GM21786 (cell line): Measurements from ENCODE around the gene SPATA2L.

Experiments used
- ATAC-seq: cut with Tn5 transposase; IDR thresholded peaks from one replicate; pipeline ENCODE4 v1.9.1; 2021; ENCODE audit not compliant: unreplicated experiment

Gene SPATA2L

GRCh38 chr16:89729293-89729692 lies 27.8 kb upstream of the SPATA2L start:
- no peak for ATAC-seq

- no peak for ATAC-seq
These were observed 26.1 kb upstream of the SPATA2L start for GRCh38 chr16:89727406-89728120.

GRCh38 chr16:89723279-89724250 lies 22.1 kb upstream of the SPATA2L start:
- no peak for ATAC-seq

- peak; percentile 32 for ATAC-seq
These were observed 21.1 kb upstream of the SPATA2L start for GRCh38 chr16:89722392-89723278.

- peak; percentile 22 for ATAC-seq
These were observed 20.3 kb upstream of the SPATA2L start for GRCh38 chr16:89721546-89722391.

GRCh38 chr16:89720813-89721545 lies 19.5 kb upstream of the SPATA2L start, which contains the start of the genes VPS9D1 and ZNF276:
VPS9D1 (minus strand) TSS chr16:89720898; CDS start chr16:89720861, 37 bp downstream.
ZNF276 (plus strand) TSS chr16:89721537; CDS start chr16:89721641, 104 bp downstream.
- ATAC-seq: peak; percentile 47

DNA sequence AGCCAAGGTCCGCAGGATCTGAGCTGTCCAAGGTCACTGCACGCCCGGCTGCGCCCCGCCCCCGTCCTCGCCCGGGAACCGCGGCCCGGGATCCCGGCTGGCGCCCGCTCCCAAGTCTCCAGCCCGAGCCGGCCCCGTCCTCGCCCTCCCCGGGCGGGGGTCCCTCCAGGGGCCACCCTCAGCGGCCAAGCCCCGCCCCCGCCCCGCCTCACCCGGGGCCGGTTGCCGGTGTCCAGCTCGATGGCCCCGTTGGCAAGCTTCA lies 19.0 kb upstream of the SPATA2L start:
- peak; percentile 15 for ATAC-seq

GRCh38 chr16:89717688-89718505 lies 16.4 kb upstream of the SPATA2L start:
- ATAC-seq: no peak

DNA sequence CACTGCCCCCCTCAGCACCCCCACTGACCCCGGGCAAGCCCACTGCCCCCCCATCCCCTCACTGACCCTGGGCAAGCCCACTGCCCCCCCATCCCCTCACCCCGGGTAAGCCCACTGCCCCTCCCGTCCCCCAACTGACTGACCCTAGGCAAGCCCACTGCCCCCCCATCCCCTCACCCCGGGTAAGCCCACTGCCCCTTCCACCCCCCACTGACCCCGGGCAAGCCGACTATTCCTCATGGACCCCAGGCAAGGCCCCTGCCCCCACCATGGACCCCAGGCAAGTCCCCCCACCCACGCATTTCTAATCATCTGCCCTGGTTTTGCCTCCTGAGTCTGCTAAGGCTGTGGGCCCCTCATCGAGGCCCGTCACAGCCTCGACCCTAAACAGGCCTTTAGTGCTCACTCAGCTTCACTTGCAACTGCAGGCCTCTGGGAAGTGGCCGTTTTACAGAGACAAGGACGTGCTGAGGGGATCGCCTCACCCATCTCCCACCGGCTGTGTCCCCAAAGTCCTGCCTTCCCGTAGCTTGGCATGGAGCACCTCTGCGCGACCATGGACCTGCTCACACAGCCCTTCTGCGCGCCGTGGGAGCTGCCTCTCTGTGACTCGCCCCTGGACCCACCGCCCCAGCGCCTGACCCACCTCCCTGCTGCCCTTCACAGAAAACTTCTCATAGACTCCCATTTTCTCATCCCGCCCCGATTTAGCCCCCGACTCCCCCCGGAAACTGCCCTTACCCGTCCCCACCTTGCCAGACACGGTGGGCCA lies 15.6 kb upstream of the SPATA2L start:
- ATAC-seq: no peak

DNA sequence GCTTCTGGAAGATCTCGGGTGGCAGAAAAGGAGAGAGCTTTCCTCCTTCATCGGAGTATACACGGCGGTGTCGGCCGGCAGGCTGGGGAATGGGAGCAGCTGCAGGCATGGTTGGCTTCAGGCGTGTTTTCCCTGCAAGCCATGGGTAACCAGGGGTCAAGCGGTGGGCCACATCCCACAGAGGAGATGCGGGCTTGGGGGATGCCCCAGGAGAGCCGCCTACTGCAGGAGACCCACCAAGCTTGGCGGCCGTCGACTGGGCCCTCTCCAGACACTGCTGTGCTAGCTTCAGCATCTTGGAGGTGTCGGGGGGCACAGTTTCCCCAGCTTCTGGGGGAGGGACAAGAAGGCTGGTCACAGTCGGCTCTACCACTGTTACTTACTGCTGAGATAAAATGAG lies 15.0 kb upstream of the SPATA2L start:
- ATAC-seq: no peak

DNA sequence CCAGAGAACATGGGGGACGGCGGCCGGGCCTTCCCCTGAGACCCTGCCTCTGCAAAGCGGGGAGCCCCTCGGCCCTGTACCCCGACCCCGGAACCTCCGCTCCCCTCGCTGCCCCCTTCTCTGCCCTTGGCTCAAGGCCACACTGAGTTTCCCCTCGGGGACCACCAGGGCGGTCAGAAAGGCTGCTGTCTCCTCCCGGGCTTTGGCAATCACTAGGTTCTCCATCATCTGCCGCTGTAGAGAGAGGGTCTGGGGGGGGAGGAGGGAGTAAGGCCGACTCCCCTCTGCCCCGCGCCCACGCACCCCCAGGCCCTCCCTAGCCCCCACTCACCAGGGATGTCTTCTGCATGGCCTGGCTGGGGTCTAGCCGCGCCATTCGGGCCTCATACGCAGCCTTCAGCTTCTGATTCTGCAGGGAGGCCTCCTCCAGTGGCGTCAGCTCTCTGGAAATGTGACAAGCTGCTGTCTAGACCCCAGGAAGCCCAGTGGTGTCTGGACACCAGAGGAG lies 10.8 kb upstream of the SPATA2L start:
- ATAC-seq: no peak

GRCh38 chr16:89711601-89712273 lies 10.2 kb upstream of the SPATA2L start:
- ATAC-seq: no peak

- ATAC-seq: no peak
These were observed 9.4 kb upstream of the SPATA2L start for GRCh38 chr16:89710709-89711564.

- ATAC-seq: no peak
These were observed 8.4 kb upstream of the SPATA2L start for GRCh38 chr16:89709716-89710432.

GRCh38 chr16:89709166-89709565 lies 7.7 kb upstream of the SPATA2L start:
- ATAC-seq: no peak
